Renal cortex interstitium (tissue), 11 donors: ENCODE measurements around the gene CLEC11A. TPM values are rescaled to one million over a fixed set of nuclear protein-coding genes. Genes with fewer than 3 reads are reported as not detected.

Source experiments
- DNase-seq, 11 donors: peaks; one replicate each; pipeline ENCODE4 v3.0.0-alpha.2; 2013; ENCODE audit warnings: low read depth in 9 of 11, low spot score in 4 of 11; ENCODE audit errors: extremely low read depth in 1 of 11
- polyA plus RNA-seq, 3 donors: library from polyadenylated mRNA; unstranded; fragments of 120-200 nt; gene quantifications; one replicate each; pipeline ENCODE4 v1.2.1, GENCODE V29; 2013; ENCODE audit not compliant: insufficient read length in 3 of 3

CLEC11A gene
- polyA plus RNA-seq, 3 donors, result 18.5 to 37.9 (median 37.6) TPM

DNA sequence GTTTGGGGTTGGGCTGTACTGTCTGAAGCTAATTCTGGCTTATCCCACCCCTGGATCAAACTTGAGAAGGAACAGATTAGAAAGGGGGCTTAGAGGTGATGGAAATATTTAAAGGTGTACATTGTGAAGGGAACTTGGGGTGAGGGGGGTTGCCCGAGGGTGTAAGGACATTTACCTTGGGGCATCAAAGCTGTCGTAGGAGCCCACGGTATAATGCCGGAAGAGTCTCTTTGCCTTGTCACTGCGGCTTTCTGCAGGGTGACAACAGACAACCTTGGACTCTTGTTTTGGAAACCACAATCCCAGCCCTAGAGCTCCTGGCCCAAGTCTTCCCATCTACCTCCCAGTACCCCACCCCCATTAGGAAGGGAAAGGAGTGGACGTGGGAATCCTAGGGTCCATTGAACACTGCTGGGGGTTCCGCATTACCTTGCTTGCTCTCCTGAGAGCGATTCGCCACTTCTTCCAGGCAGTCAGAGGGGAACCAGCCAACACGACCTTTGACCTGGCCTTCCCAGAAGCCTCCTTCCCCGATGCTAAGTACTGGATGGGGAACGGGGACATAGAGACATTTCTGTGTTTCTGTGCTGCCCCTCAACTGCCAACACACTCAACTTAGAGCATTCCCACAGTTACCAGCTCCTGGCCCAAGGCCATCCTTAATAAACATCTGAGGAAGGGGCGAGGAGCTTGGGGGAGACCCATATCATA, 25.6 kb upstream of the CLEC11A start:
- no peak for DNase-seq

DNA sequence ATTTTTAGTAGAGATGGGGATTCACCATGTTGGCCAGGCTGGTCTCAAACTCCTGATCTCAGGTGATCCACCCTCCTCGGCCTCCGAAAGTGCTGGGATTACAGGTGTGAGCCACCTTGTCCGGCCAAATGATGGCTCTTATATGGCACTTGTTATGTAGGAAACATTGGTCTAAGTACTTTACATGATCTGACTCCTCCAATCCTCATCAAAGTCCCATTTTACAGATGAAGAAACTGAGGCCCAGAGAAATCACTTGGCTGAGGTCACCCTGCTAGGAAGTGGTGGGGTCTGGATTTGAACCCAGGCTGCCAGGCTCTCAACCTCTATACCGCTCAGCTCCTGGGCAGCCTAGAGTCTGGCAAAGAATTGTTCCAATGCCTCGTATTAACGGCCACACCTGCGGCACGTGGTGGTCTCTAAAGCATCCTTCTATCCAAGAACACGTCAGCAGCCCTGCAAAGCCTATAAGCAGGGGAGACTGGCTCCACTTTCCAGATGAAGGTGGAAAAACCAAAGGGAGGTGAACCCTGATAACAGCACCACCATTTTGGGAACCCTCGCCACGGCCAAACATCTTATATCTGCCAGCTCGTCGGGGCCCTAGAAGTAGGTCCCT, 21.7 kb upstream of the CLEC11A start:
- DNase-seq, result no peak

DNA sequence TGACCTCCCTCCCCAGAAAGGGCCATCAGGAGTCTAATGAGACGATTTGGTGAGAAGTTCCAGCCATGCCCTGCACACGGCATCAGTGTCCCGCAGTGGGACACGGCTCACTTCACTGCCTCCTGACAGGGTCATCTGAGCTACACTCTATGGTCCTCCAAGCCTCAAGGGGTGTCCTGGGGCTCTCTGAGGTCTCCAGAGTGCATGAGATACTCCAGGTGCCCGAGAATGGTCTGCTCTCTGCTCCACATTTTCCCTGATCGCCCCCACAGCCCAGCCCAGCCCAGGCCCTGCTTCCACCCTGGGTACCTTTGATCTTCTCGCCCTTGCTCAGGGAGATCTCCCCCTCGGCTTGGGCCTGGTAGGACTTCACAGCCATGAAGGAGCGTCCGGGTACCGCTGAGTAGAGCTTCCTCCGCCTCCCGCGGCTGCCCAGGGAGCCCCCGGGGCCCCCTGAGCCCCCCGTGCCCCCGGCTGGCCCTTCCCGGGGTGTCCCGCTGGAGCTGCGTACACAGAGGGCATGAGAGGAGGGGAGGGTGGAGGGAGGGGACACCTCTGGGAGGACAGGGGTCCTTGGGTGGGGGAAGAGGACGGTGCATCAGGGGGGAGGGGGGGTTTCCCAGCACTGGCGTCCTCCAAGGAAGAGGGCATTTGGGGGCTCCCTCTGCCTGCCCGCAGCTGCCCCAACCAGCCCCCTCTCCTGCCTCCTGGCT, 20.9 kb upstream of the CLEC11A start:
- no peak for DNase-seq

DNA sequence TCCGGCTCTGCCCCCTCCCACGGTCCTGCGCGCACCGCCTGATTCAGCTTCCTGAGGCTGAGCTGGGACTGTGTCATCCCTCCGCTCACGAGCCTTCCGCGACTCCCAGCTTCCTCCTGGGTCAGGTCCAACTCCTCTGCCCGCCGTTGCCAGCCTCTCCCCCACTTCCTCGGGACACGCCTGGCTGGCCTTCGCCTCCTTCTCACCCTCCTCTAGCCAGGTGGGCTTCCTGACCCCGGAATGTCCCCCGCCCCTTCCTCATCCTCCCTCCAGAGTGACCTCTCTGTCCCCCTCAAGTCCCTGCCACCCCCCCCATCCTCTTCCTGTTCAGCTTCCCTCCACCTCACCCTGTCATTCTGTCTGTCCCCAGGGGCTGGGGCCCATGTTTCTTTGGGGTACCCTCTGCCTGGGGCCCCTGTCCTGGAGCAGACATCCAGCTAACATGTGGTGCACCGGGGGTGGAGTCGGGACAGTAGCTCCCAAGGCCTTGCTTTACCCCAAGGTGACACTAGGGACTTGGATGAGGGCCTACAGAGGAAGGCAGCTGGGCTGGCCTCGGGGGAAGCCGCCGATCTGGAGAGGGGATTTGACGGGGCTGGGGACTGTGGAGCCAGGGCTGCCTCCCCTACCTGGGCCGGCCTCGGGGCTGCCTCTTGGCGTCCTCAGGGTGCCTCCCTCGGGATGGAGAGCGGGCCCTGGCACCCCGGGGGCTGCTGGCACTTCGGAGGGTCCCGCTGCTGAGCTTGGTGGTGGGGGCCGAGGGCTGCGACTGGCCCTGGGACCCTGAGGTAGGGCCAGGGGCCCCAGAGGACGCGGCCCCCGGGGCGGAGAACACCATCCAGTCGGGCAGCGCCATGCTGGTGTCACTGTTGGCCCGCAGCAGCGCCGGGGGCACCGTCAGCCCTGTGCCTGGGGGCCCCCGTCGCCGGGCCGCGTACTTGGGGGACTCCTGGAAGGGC, 20.0 kb upstream of the CLEC11A start:
- no peak for DNase-seq

DNA sequence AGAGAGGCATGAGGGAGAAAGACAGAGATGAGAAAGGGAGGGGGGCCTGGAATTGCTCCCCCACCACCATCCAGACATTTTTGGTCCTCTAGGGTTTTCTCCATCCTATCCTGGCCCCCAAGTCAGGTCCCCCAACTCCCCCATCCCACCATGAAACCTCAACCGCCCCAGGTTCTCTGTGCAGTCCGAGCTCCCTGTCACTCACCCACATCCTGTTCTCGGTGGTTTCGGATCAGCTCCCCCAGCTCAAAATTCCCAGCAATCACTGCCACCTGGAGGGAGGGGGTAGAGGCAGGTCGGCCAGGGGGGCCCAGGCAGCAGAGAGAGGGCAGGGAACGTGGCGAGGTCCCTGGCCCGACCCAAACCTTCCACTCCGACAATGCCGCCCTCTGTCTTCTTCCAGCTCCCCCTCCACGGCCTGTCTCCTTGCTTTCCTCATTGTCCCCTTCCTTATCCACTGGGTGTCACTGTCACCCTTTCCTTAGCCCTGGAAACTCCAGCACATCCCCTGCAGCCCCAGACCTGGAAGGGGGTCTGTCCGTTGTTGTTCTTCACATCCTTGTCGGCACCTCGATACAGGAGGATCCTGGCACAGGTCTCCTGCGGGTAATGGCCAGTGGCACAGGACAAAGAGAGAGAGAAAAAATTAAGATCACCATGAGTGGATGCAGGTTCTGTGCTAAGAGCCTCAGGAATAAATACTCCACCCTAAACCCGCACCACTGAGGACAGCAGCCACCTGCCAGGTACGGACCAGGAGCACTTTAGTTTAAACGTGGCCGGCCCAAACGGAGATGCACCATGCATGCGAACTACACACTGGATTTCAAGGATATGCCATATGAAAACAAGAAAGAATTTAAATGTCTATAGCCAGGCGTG, 19.0 kb upstream of the CLEC11A start:
- no peak for DNase-seq

DNA sequence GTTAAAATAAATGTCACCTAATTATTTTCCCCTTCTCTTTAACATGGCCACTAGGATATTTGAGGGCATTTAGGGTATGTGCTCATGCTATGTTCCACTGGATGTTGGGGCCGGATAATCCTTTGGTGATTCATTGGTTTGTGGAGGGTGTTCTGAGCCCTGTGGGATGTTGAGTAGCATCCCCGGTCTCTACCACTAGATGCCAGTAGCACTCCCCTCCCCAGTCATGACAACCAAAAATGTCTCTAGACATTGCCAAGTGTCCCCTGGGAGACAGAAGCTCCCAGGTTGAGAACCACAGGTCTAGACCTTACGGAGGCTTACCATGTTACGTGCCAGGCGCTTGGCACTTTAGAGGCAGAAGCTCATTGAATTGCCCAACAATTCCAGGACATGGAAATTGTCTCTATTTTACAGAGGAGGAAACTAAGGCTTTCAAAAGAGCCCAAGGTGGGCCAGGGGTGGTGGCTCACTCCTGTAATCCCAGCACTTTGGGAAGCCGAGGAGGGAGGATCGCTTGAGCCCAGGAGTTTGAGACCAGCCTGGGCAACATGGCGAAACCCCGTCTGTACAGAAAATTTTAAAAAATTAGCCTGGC, 17.6 kb upstream of the CLEC11A start:
- DNase-seq, result no peak

DNA sequence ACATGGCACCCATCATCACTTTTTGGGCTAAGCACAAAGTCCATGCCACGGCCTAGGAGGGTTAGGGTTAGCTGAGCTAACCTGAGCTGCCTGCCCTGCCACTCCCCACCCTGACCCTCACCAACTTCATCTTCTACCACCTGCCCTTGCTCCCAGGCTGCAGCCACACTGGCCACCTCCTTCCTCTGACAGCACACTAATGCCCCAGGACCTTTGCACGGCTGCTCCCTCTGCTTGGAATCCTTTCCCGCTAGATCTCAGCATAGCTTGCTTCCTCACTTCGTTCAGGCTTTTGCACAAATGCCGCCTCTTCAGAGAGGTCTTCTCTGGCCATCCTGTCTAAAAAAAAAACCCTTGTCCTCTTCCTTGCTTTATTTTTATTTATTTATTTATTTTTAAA, 16.8 kb upstream of the CLEC11A start:
- no peak for DNase-seq

DNA sequence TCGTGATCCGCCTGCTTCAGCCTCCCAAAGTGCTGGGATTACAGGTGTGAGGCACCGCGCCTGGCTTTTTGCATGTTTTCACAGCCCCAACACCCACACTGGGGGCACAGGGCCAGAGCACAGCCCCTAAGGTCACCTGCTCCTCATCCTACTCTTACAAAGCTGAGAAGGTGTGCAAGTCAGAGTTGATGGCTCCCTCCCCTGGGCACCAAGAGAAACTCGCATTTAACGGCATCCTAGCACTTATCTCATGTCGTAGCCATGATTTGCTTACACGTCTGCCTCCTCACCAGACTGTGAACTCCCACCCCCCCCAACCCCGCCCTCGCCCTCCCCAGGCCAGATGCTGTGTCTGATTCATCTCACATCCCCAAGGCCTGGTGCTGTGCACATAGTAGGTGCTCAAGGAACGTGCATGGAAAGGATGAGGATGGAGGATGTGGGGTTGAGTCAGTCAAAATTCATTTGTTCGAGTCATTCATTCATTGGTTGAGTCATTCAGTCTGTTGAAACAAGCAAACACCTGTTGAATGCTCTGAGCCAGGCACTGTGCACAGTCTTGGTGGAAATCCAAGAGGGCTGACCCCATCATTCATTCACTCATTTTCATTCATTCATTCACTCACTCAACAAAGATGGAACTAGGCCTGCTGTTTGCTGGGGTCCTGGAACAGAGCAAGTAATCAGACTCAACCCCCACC, 14.8 kb upstream of the CLEC11A start:
- DNase-seq, result no peak

DNA sequence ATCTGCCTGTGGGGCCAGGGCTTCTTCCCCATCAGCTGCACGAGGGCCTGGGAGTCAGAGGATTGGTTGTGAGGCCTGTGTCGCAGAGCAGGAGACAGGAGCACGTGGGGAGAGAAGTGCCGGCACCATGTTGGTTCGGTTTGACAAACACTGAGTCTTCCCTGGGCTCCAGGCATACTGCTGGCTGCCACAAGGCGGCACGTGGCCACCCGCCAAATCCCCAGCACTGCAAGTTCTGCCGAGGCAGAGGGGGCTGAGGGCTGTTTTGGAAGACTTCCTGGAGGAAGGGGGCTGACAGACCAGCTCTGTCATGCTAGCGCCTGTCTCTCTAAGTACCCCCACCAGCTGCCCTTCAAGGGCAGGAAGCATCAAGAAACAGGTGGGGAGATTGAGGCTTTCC, 13.1 kb upstream of the CLEC11A start:
- no peak for DNase-seq

DNA sequence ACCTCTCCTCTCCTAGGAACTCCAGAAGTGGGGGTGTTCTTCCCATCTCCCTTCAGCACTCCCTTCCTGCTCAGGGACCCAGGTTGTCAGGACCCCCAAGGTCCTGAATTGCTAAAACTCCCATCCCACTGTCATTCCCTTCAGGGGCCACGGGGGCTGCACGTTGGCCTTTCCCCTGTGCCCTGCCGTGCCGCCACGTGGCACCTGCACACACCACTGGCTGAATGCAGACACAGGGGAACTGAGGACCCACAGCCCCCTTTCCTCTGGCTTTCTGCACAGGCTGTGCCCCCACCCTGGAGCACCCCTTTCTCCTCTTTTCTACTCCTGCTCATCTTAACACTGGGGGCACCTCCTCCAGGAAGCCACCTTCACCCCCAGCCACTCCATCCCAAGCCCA, 12.6 kb upstream of the CLEC11A start:
- DNase-seq, result no peak

DNA sequence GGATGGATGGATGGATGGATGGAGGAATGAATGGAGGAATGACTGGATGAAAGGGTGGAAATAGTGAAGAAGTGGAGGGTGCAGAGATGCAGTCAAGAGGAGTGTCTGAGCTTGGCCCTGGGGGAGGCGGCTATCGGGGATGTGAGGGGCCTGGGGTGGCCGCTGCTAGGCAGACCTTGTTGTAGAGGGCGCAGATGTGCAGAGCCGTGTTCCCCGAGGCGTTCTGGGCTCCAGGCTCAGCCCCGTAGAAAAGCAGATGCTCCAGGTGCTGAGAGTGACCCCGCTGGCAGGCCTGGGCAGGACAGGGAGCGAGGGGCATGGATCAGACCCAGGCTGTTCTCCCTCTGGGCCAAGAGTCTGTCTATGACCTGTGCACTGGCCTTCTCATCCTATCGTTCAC, 12.0 kb upstream of the CLEC11A start:
- no peak for DNase-seq

DNA sequence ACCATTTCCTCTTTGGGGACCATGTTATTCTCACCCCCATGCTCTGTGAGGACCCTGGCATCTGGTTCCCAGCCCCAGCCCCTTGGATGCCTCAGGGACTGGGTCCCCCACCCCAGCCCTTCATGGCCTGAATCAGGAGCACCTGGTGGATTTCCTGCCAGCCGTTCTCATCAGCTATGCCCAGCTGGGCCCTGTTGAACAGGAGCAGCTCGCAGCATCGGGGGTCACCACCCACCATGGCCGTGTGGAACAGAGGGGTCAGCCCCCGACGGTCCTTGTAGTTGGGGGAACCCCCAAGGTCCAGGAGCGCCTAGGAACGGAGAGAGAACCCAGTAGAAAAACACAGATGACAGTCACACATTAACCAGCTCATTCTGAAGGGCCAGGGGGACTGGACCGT, 11.4 kb upstream of the CLEC11A start:
- no peak for DNase-seq

DNA sequence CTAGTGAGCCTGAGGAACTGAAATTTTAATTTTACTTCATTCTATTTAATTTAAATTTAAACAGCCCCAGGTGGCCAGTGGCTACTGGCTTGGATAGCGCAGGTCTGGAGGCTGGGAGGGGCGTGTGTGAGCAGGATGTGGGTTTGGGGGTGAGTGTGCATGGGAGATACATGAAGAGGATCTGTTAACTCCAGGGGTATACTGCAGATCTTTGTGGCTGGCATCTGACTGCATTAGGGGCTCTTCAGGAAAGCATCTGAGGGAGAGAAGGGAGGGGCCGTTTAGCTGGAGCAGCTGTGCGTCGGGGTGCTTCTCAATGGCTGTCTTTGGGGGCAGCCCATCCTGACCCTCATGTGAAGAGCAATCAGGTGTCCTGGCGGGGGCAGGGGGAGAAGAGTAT, 10.3 kb upstream of the CLEC11A start:
- DNase-seq, result no peak

DNA sequence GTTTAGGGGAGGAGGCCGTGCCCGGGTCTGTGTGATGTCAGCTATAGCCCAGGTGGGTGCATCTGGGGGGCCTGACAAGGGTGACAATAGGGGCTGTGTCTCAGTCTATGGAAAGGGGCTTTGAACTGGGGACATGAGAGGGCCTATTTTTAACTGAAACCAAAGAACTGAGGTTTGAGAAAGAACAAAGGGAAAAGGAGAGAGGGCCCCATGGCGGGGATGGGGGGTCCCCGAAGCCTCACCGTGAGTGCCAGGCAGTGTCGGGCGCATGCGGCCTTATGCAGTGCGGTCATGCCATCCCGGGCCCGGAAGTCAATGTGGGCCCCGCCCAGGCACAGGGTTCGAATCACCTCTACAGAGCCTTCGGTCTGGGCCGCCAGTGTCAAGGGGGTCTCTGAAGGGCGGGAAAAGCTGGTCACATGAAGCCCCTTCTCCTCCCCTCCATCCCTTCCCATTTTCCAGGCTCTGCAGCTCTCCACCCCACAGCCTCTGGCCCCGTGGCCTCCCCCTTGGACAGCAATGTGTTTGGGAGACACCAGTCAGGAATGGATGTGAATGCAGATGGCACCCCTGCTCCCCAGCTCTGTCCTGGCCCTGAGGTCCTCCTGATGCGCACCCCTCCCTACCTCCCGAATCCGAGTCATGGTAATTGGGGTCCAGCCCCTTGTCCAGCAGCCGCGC, 9.5 kb upstream of the CLEC11A start:
- no peak for DNase-seq

DNA sequence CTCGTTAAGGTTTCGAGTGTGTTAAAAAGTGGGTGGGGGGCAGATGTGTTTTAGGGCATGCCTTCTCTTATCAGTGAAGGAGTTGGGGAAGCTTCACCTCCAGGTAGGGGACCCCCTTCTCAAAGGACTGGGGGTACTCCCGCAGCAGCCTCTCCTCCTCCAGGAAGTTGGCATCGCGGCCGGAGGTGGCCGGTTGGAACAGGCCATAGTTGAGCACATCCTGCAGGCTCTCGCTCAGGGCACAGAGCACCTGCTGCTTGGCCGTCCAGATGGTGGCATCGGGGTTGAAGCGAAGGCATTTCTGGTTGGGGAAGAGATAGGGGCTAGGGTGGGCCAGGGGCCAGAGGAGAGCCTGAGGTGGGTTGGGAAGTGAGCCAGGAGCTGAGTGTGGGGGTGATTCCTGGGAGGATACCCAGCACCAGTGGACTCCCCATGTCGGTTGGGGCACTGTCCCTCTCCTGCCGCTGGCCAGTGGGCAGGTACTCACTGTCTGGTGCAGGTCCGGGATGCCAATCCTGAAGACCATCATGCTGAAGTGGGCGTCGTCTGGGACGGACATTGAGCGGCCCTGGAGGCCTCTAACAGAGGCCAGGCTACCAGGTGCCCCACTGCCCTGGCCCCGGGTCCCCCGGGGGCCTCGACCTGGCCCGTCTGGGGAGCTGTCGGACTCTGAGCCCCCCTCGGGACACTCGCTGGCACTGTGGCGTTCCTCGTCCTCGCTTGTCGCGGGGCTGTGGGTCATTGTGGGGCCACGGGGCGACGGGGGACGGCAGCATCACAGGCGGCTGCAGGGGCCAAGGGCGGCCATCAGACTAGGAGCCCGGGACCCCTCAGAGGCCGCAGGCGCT, 6.8 kb upstream of the CLEC11A start:
- no peak for DNase-seq
